HepG2 (cell line): ENCODE data around the gene NRSN2. TPM values are rescaled to one million over a fixed set of nuclear protein-coding genes. Genes with fewer than 3 reads are reported as not detected.

Experiments
- AKAP8 ChIP-seq: sonication (generic); formaldehyde crosslinking; IDR thresholded peaks from 2 replicates; pipeline ENCODE4 v1.5.1; 2020; ENCODE audit warnings: mild to moderate bottlenecking, missing genetic modification reagents
- CBFB ChIP-seq: sonication (generic); formaldehyde crosslinking; IDR thresholded peaks from 2 replicates; pipeline ENCODE4 v1.4.0; 2020; ENCODE audit warnings: missing genetic modification reagents
- DNMT3B ChIP-seq: conservative IDR thresholded peaks from 2 replicates; pipeline ENCODE4 v1.6.1; 2016; ENCODE audit warnings: missing biosample characterization, control low read depth
- FOXC1 ChIP-seq: sonication (generic); formaldehyde crosslinking; IDR thresholded peaks from 2 replicates; pipeline ENCODE4 v1.8.0; 2022; ENCODE audit warnings: mild to moderate bottlenecking, missing genetic modification reagents, borderline replicate concordance
- GABPB1 ChIP-seq: IDR thresholded peaks from 2 replicates; pipeline ENCODE4 v1.6.1; 2016; ENCODE audit warnings: mild to moderate bottlenecking, missing genetic modification reagents, moderate library complexity, missing compliant biosample characterization
- GZF1 ChIP-seq: sonication (generic); formaldehyde crosslinking; IDR thresholded peaks from 2 replicates; pipeline ENCODE4 v1.5.1; 2020; ENCODE audit warnings: mild to moderate bottlenecking, missing genetic modification reagents
- HOXA3 ChIP-seq: sonication (generic); formaldehyde crosslinking; IDR thresholded peaks from 2 replicates; pipeline ENCODE4 v1.5.0; 2020; ENCODE audit warnings: missing genetic modification reagents
- IRF2 ChIP-seq: IDR thresholded peaks from 2 replicates; pipeline ENCODE4 v1.6.1; 2018; ENCODE audit warnings: missing genetic modification reagents, missing compliant biosample characterization
- JDP2 ChIP-seq: sonication (generic); formaldehyde crosslinking; IDR thresholded peaks from 2 replicates; pipeline ENCODE4 v1.8.1; 2022; ENCODE audit warnings: missing genetic modification reagents, borderline replicate concordance
- MTA1 ChIP-seq: sonication (generic); formaldehyde crosslinking; IDR thresholded peaks from 2 replicates; pipeline ENCODE4 v1.4.0; 2020; ENCODE audit warnings: missing genetic modification reagents, mild to moderate bottlenecking, borderline replicate concordance
- NONO ChIP-seq, 2 experiments: fragments of 450-650 bp in 1 of 2; sonication (generic) in 1 of 2; formaldehyde crosslinking in 1 of 2; IDR thresholded peaks in 1 of 2; conservative IDR thresholded peaks in 1 of 2; 2 replicates each; pipeline versions ENCODE4 v1.6.1 to v1.8.0; 2017 to 2022; ENCODE audit warnings: mild to moderate bottlenecking in 1 of 2, missing genetic modification reagents in 1 of 2, moderate library complexity in 1 of 2
- RAD21 ChIP-seq: fragments of 450-650 bp; formaldehyde crosslinking; IDR thresholded peaks from 2 replicates; pipeline ENCODE4 v1.5.0; 2020; ENCODE audit warnings: mild to moderate bottlenecking
- TEAD2 ChIP-seq: sonication (generic); formaldehyde crosslinking; IDR thresholded peaks from 2 replicates; pipeline ENCODE4 v1.9.0; 2021; ENCODE audit warnings: missing genetic modification reagents
- ZKSCAN8 ChIP-seq: IDR thresholded peaks from 2 replicates; pipeline ENCODE4 v1.6.1; 2016; ENCODE audit warnings: borderline replicate concordance, missing genetic modification reagents, missing compliant biosample characterization
- ZNF136 ChIP-seq: sonication (generic); formaldehyde crosslinking; IDR thresholded peaks from 2 replicates; pipeline ENCODE4 v1.8.1; 2022; ENCODE audit warnings: low read depth, mild to moderate bottlenecking, moderate library complexity, missing genetic modification reagents
- ZNF160 ChIP-seq: sonication (generic); formaldehyde crosslinking; IDR thresholded peaks from 2 replicates; pipeline ENCODE4 v1.8.0; 2022; ENCODE audit warnings: mild to moderate bottlenecking, inconsistent platforms, missing genetic modification reagents
- ZNF761 ChIP-seq: sonication (generic); formaldehyde crosslinking; conservative IDR thresholded peaks from 2 replicates; pipeline ENCODE4 v1.4.0; 2020; ENCODE audit warnings: mild to moderate bottlenecking, missing genetic modification reagents
- ZNF883 ChIP-seq: sonication (generic); formaldehyde crosslinking; IDR thresholded peaks from 2 replicates; pipeline ENCODE4 v1.5.1; 2020; ENCODE audit warnings: mild to moderate bottlenecking, missing genetic modification reagents; ENCODE audit errors: not compliant biosample characterization
- polyA plus RNA-seq, 8 experiments: library from polyadenylated mRNA; depleted of rRNA in 3 of 8; stranded (reverse) in 7 of 8; unstranded in 1 of 8; fragments of >200 nt; fragmentation: Illumina TruSeq in 4 of 8; extraction: Trizol in 4 of 8; gene quantifications; 2 replicates each; pipeline versions ENCODE4 v1.2.1 to v1.2.3, GENCODE V29; 2011 to 2016; ENCODE audit warnings: low read depth in 4 of 8, missing spikeins in 1 of 8, mixed read lengths in 1 of 8; ENCODE audit not compliant: insufficient read depth in 1 of 8
- total RNA-seq, 5 experiments: library from RNA; depleted of rRNA; stranded (reverse); fragments of >200 nt; fragmentation: Illumina TruSeq; extraction: Trizol; gene quantifications; 2 replicates each; pipeline ENCODE4 v1.2.3, GENCODE V29; 2016; ENCODE audit warnings: low read depth in 1 of 5
- TF ChIP-seq, protein P1 (sequence below): sonication (generic); formaldehyde crosslinking; IDR thresholded peaks from 2 replicates; pipeline ENCODE4 v1.4.0; 2020; ENCODE audit warnings: mild to moderate bottlenecking, missing genetic modification reagents
- TF ChIP-seq, protein P2 (sequence below): sonication (generic); formaldehyde crosslinking; IDR thresholded peaks from 2 replicates; pipeline ENCODE4 v1.5.1; 2020; ENCODE audit warnings: mild to moderate bottlenecking, missing genetic modification reagents, moderate library complexity
- TF ChIP-seq, protein P3 (sequence below): sonication (generic); formaldehyde crosslinking; IDR thresholded peaks from 2 replicates; pipeline ENCODE4 v1.8.1; 2023; ENCODE audit warnings: missing genetic modification reagents, mild to moderate bottlenecking, borderline replicate concordance

The NRSN2 gene
- total and polyA plus RNA-seq, 2 of the 13 experiments (the other 11 are each of a cell fraction or from before 2014, with no cell fraction given) = 32.3 to 49.4 TPM

DNA sequence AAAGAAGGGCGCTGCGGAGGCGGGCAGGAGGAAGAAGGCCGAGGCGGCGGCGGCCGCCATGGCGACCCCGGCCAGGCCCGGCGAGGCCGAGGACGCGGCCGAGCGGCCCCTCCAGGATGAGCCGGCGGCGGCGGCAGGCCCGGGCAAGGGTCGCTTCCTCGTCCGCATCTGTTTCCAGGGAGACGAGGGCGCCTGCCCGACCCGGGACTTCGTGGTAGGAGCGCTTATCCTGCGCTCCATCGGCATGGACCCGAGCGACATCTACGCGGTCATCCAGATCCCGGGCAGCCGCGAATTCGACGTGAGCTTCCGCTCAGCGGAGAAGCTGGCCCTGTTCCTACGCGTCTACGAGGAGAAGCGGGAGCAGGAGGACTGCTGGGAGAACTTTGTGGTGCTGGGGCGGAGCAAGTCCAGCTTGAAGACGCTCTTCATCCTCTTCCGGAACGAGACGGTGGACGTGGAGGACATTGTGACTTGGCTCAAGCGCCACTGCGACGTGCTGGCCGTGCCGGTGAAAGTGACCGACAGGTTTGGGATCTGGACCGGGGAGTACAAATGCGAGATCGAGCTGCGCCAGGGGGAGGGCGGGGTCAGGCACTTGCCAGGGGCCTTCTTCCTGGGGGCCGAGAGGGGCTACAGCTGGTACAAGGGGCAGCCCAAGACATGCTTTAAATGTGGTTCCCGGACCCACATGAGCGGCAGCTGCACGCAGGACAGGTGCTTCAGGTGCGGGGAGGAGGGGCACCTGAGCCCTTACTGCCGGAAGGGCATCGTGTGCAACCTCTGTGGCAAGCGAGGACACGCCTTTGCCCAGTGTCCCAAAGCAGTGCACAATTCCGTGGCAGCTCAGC, 48.8 kb upstream of the NRSN2 start (continued):
- TF ChIP-seq, protein P1, sequence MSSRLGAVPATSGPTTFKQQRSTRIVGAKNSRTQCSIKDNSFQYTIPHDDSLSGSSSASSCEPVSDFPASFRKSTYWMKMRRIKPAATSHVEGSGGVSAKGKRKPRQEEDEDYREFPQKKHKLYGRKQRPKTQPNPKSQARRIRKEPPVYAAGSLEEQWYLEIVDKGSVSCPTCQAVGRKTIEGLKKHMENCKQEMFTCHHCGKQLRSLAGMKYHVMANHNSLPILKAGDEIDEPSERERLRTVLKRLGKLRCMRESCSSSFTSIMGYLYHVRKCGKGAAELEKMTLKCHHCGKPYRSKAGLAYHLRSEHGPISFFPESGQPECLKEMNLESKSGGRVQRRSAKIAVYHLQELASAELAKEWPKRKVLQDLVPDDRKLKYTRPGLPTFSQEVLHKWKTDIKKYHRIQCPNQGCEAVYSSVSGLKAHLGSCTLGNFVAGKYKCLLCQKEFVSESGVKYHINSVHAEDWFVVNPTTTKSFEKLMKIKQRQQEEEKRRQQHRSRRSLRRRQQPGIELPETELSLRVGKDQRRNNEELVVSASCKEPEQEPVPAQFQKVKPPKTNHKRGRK (CRISPR knock-in tag) = peak; percentile 57; the same call in 1 of the 2 replicates
- TF ChIP-seq NONO (IDR thresholded peaks at IDR 0.05) (no peak), NONO (CRISPR knock-in tag; conservative IDR thresholded peaks at IDR 0.05) (peak; percentile 67), ZNF160 (peak; percentile 83; the same call in 1 of the 2 replicates), GZF1 (peak; percentile 55; the same call in 1 of the 2 replicates), RAD21 (CRISPR knock-in tag) (peak; percentile 14), JDP2 (CRISPR knock-in tag) (0 out of 2 replicates have a peak, but pooled peaks have one; percentile 10), IRF2 (CRISPR knock-in tag) (0 out of 2 replicates have a peak, but pooled peaks have one; percentile 16), ZKSCAN8 (CRISPR knock-in tag) (no peak), MTA1 (CRISPR knock-in tag) (peak; percentile 94), FOXC1 (CRISPR knock-in tag) (peak; percentile 68; the same call in 1 of the 2 replicates), AKAP8 (CRISPR knock-in tag) (no peak), HOXA3 (peak; percentile 15; the same call in 1 of the 2 replicates), DNMT3B (CRISPR knock-in tag) (0 out of 2 replicates have a peak, but pooled peaks have one; percentile 66), CBFB (CRISPR knock-in tag) (no peak), ZNF761 (CRISPR knock-in tag) (0 out of 2 replicates have a peak, but pooled peaks have one; percentile 40), ZNF883 (CRISPR knock-in tag) (peak; percentile 79), ZNF136 (CRISPR knock-in tag) (0 out of 2 replicates have a peak, but pooled peaks have one; percentile 11), TEAD2 (CRISPR knock-in tag) (no peak), GABPB1 (CRISPR knock-in tag) (peak; percentile 75)
- TF ChIP-seq, protein P2, sequence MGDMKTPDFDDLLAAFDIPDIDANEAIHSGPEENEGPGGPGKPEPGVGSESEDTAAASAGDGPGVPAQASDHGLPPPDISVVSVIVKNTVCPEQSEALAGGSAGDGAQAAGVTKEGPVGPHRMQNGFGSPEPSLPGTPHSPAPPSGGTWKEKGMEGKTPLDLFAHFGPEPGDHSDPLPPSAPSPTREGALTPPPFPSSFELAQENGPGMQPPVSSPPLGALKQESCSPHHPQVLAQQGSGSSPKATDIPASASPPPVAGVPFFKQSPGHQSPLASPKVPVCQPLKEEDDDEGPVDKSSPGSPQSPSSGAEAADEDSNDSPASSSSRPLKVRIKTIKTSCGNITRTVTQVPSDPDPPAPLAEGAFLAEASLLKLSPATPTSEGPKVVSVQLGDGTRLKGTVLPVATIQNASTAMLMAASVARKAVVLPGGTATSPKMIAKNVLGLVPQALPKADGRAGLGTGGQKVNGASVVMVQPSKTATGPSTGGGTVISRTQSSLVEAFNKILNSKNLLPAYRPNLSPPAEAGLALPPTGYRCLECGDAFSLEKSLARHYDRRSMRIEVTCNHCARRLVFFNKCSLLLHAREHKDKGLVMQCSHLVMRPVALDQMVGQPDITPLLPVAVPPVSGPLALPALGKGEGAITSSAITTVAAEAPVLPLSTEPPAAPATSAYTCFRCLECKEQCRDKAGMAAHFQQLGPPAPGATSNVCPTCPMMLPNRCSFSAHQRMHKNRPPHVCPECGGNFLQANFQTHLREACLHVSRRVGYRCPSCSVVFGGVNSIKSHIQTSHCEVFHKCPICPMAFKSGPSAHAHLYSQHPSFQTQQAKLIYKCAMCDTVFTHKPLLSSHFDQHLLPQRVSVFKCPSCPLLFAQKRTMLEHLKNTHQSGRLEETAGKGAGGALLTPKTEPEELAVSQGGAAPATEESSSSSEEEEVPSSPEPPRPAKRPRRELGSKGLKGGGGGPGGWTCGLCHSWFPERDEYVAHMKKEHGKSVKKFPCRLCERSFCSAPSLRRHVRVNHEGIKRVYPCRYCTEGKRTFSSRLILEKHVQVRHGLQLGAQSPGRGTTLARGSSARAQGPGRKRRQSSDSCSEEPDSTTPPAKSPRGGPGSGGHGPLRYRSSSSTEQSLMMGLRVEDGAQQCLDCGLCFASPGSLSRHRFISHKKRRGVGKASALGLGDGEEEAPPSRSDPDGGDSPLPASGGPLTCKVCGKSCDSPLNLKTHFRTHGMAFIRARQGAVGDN = peak; percentile 91
- TF ChIP-seq, protein P3, sequence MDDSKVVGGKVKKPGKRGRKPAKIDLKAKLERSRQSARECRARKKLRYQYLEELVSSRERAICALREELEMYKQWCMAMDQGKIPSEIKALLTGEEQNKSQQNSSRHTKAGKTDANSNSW (CRISPR knock-in tag) = peak; percentile 68; the same call in 1 of the 2 replicates
